ENCODE data around the gene FAM114A2. TPM values are rescaled to one million over a fixed set of nuclear protein-coding genes. Genes with fewer than 3 reads are reported as not detected.
A peak's percentile ranks its signal among the peaks of the same experiment; 100 is the strongest.

The FAM114A2 gene
- total RNA-seq, 1 donor, result 42.3 TPM

DNA sequence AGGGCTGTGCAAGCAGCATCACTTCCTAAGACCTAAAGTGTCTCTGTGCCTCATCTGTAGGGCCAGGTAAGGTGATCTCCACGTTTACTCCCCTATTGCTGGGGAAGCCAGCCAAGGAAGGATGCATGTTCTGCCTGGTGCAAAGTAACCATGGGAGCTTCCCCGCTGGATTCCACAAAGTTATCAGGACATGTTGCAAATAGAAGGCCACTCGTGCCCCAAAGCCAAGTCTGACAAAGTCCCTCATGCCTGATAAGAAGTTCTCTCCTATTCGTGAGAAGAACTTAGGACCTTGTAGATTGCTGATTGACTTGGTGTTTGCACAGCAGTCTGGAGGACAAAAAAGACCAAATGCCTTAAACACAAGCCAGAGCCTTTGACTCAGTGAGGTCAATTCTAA lies 81.5 kb downstream of the FAM114A2 start:
- no peak for DNase-seq (ENCODE audit: low read depth)
- H3K4me3 ChIP-seq (ENCODE audit: low read depth, low read length), result no peak overlapping the region
- no peak for TF ChIP-seq CTCF (IDR thresholded peaks at IDR 0.05; ENCODE audit: insufficient read depth, low read depth, low read length)

GRCh38 chr5:153953411-153953810 lies 85.3 kb downstream of the FAM114A2 start:
- DNase-seq (ENCODE audit: low read depth), result no peak
- TF ChIP-seq CTCF (IDR thresholded peaks at IDR 0.05; ENCODE audit: insufficient read depth, low read depth, low read length), result no peak

GRCh38 chr5:153952893-153953292 lies 85.8 kb downstream of the FAM114A2 start:
- DNase-seq (ENCODE audit: low read depth), result peak; percentile 16
- no peak overlapping the region for H3K4me3 ChIP-seq (ENCODE audit: low read depth, low read length)
- TF ChIP-seq CTCF (IDR thresholded peaks at IDR 0.05; ENCODE audit: insufficient read depth, low read depth, low read length), result no peak

More at GRCh38 chr5:153953411-153953810, 85.3 kb downstream of the FAM114A2 start:
- H3K4me3 ChIP-seq (ENCODE audit: low read depth, low read length), result no peak overlapping the region

DNA sequence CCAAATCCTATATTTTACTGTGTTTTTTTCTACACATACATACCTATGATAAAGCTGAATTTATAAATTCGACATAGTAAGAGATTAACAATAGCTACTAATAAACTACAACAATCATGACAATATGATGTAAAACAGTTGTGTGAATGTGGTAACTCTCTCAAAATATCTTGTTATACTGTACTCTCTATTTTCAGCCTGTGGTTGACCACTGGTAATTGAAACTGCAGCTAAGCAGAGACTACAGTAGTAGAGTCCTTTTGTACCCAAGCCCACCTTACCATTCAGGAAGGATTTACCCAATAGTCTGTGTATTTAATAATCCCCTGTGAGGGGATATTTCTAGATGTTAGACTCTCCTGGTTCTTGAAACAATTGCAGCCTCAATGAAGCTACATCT lies 86.7 kb downstream of the FAM114A2 start:
- no peak overlapping the region for H3K4me3 ChIP-seq (ENCODE audit: low read depth, low read length)
- no peak for DNase-seq (ENCODE audit: low read depth)
- no peak for TF ChIP-seq CTCF (IDR thresholded peaks at IDR 0.05; ENCODE audit: insufficient read depth, low read depth, low read length)

GRCh38 chr5:153941265-153941664 lies 97.4 kb downstream of the FAM114A2 start:
- DNase-seq (ENCODE audit: low read depth), result no peak
- no peak overlapping the region for H3K4me3 ChIP-seq (ENCODE audit: low read depth, low read length)
- TF ChIP-seq CTCF (IDR thresholded peaks at IDR 0.05; ENCODE audit: insufficient read depth, low read depth, low read length), result no peak

Other genes with a start within 250 kb of the FAM114A2 start
- gene MFAP3, start 57 bp upstream of the FAM114A2 start, total RNA-seq, result 66.0 and 113 TPM in 2 replicates
- gene GALNT10, start 151.8 kb upstream of the FAM114A2 start, total RNA-seq, result 40.6 and 57.7 TPM in 2 replicates